Keratinocyte (primary cell): Measurements from ENCODE around the gene SLCO2B1. TPM values are rescaled to one million over a fixed set of nuclear protein-coding genes. Genes with fewer than 3 reads are reported as not detected.

ENCODE experiments used
- DNase-seq: peaks from one replicate; pipeline ENCODE4 v3.0.0-alpha.2; 2011; ENCODE audit warnings: low read depth, missing footprints, low spot score
- FAIRE-seq: peaks from 2 replicates; lab custom pipeline; 2011; peaks lifted over from hg19 to GRCh38; lab: Jason Lieb, UNC
- H2AFZ ChIP-seq: 2 replicates; pipeline ENCODE4 v1.6.0; 2012; ENCODE audit warnings: low read length, control low read depth, inconsistent platforms; ENCODE audit not compliant: control insufficient read depth
- H3K27ac ChIP-seq: 2 replicates; pipeline ENCODE4 v1.5.1; 2011; ENCODE audit warnings: low read length; ENCODE audit not compliant: control insufficient read depth, insufficient read depth
- H3K27me3 ChIP-seq: 3 replicates; pipeline ENCODE4 v1.6.0; 2011; ENCODE audit warnings: low read length; ENCODE audit not compliant: control insufficient read depth, insufficient read depth; ENCODE audit errors: extremely low read depth
- H3K36me3 ChIP-seq, 2 experiments: 2 replicates in 1 of 2; 3 replicates in 1 of 2; pipeline ENCODE4 v1.5.1; 2011; ENCODE audit warnings: low read length in 2 of 2, mild to moderate bottlenecking in 1 of 2; ENCODE audit not compliant: control insufficient read depth in 2 of 2, insufficient read depth in 2 of 2; ENCODE audit errors: extremely low read depth in 1 of 2
- H3K4me1 ChIP-seq: 3 replicates; pipeline ENCODE4 v1.5.1; 2011; ENCODE audit warnings: low read length; ENCODE audit not compliant: control insufficient read depth, insufficient read depth; ENCODE audit errors: extremely low read depth
- H3K4me2 ChIP-seq: 3 replicates; pipeline ENCODE4 v1.6.0; 2011; ENCODE audit warnings: low read depth, low read length; ENCODE audit not compliant: control insufficient read depth, insufficient read depth; ENCODE audit errors: extremely low read depth
- H3K4me3 ChIP-seq, 3 experiments: fragments of 200-600 bp in 1 of 3; sonication (generic) in 1 of 3; 2 replicates in 2 of 3; 3 replicates in 1 of 3; pipeline ENCODE4 v1.5.1; 2011 to 2016; ENCODE audit warnings: low read length in 3 of 3, mild to moderate bottlenecking in 3 of 3, control low read depth in 2 of 3, inconsistent platforms in 1 of 3, low read depth in 1 of 3, mixed read lengths in 1 of 3, mixed run types in 1 of 3, moderate library complexity in 1 of 3; ENCODE audit not compliant: control insufficient read depth in 2 of 3, insufficient read depth in 2 of 3; ENCODE audit errors: extremely low read depth in 1 of 3
- H3K79me2 ChIP-seq: 2 replicates; pipeline ENCODE4 v1.6.0; 2012; ENCODE audit warnings: low read length; ENCODE audit not compliant: control insufficient read depth, insufficient read depth
- H3K9ac ChIP-seq: 3 replicates; pipeline ENCODE4 v1.6.0; 2011; ENCODE audit warnings: low read length; ENCODE audit not compliant: control insufficient read depth, insufficient read depth; ENCODE audit errors: extremely low read depth
- H3K9me1 ChIP-seq: 3 replicates; pipeline ENCODE4 v1.6.0; 2011; ENCODE audit warnings: low read length; ENCODE audit not compliant: control insufficient read depth, insufficient read depth; ENCODE audit errors: extremely low read depth
- H3K9me3 ChIP-seq: 2 replicates; pipeline ENCODE4 v1.5.1; 2012; ENCODE audit warnings: low read depth, low read length; ENCODE audit not compliant: control insufficient read depth
- H4K20me1 ChIP-seq: 3 replicates; pipeline ENCODE4 v1.6.0; 2011; ENCODE audit warnings: low read length; ENCODE audit not compliant: control insufficient read depth, insufficient read depth; ENCODE audit errors: extremely low read depth
- EZH2 ChIP-seq: IDR thresholded peaks from one replicate; pipeline ENCODE4 v1.6.1; 2012; ENCODE audit warnings: inconsistent platforms, mild to moderate bottlenecking, low read length, moderate library complexity
- dilution Hi-C: fragments of 300-500 bp; cut with MboI; formaldehyde crosslinking; loops from one replicate; pipeline ENCODE4 v1.7.0; 2020; ENCODE audit warnings: low sequenced_read_pairs; ENCODE audit not compliant: extremely low pct_ligation_motif_present
- polyA plus RNA-seq, 5 experiments: library from polyadenylated mRNA; depleted of rRNA in 3 of 5; stranded (reverse) in 3 of 5; stranded (forward) in 1 of 5; unstranded in 1 of 5; fragments of >200 nt; gene quantifications; 1 replicate in 1 of 5; 2 replicates in 3 of 5; 3 replicates in 1 of 5; pipeline versions ENCODE4 v1.2.1 to v1.2.3, GENCODE V29; 2011 to 2012; ENCODE audit warnings: missing spikeins in 2 of 5, low read depth in 1 of 5, low replicate concordance in 1 of 5
- TF ChIP-seq, protein P1 (sequence below), 3 experiments: IDR thresholded peaks in 1 of 3; conservative IDR thresholded peaks in 1 of 3; optimal IDR thresholded peaks in 1 of 3; 2 replicates in 2 of 3; 3 replicates in 1 of 3; pipeline versions ENCODE3 to v1.5.1; 2011; ENCODE audit warnings: low read length in 3 of 3, mild to moderate bottlenecking in 3 of 3, moderate library complexity in 2 of 3, control low read depth in 1 of 3, inconsistent platforms in 1 of 3; ENCODE audit not compliant: insufficient read depth in 2 of 3; ENCODE audit errors: extremely low read depth in 1 of 3

SLCO2B1 gene
- polyA plus RNA-seq, 1 donor (not counting 4 experiments of a cell fraction or from before 2014, with no cell fraction given) = not detected

DNA sequence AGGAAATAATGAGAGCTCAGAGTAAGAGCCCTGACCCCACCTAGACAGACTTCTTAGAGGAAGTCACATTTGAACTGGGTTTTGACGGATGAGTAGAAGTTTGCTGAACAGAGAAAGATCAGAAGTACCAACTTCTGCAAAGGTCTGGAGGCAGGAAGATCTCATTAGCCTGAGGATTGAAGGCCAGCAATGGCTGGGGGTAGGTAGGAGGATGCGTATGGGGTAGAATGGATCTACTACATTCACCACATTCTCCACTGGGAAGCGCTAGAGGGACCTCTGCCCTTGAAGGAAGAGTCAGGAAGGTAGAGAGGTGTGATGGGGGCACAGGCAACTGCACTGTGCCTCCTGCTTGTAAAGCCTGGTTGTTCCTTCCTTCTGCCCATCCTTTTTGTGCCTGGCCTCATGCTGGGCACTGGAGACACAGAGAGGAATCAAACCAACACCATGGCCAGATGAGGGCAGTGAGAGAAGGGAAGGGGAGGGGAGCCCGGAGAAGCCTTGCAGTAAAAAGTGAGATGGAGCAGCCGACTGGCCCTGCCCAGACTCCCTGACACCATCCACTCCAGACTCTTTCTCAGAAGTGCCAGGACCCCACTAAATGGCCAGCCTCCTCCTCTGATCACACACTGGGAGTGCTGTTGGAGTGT lies 94.6 kb downstream of the SLCO2B1 start:
- no peaks in the 10 kb centered on the region for H3K79me2 ChIP-seq

DNA sequence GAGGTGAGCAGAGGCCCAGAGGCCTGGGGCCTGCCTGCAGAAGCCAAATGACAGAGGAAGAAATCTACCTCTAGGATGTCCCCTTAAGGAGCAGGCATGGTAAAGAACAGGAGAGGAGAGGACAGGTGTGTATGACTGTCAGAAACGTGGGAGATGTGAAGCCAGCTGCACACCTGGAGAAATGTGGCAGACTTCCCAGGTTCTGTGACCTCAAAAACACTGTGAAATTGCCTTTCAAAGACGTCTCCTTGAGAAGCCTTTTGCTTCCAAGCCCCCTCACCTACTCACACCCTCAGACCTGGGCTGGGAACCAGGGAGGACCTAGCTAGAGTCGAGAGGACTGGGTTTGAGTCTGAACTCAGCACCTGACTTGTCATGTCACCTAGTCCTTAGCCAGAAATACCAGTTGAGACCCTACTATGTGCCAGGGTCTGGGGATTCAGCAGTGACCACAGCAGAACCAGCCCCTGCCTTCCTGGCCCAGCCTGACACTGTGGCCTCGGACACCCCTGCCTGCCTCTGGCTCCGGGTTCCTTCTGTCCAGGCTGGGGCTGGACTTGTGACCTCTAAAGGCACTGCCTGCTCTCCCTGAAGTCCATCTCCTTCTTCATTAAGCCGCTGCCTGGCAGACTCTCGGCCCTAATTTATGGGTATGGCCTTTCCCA lies 95.2 kb downstream of the SLCO2B1 start:
- DNase-seq = no peak
- dilution Hi-C loops = no loop called here

More for the DNA sequence above, 94.6 kb downstream of the SLCO2B1 start:
- FAIRE-seq = no peak
- no peaks in the 10 kb centered on the region for H3K36me3 ChIP-seq
- no peak for TF ChIP-seq EZH2
- TF ChIP-seq, protein P1, sequence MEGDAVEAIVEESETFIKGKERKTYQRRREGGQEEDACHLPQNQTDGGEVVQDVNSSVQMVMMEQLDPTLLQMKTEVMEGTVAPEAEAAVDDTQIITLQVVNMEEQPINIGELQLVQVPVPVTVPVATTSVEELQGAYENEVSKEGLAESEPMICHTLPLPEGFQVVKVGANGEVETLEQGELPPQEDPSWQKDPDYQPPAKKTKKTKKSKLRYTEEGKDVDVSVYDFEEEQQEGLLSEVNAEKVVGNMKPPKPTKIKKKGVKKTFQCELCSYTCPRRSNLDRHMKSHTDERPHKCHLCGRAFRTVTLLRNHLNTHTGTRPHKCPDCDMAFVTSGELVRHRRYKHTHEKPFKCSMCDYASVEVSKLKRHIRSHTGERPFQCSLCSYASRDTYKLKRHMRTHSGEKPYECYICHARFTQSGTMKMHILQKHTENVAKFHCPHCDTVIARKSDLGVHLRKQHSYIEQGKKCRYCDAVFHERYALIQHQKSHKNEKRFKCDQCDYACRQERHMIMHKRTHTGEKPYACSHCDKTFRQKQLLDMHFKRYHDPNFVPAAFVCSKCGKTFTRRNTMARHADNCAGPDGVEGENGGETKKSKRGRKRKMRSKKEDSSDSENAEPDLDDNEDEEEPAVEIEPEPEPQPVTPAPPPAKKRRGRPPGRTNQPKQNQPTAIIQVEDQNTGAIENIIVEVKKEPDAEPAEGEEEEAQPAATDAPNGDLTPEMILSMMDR (optimal IDR thresholded peaks at IDR 0.05 in 1 of 3, IDR thresholded peaks at IDR 0.05 in 1 of 3, conservative IDR thresholded peaks at IDR 0.05 in 1 of 3; ENCODE audit: extremely low read depth in 1 of 3, insufficient read depth in 2 of 3, low read length in 3 of 3) = no peak
- dilution Hi-C loops = no loop called here
- DNase-seq = no peak
- H3K9ac ChIP-seq = no peak overlapping the region
- H3K4me1 ChIP-seq = no peaks in the 10 kb centered on the region
- H3K9me3 ChIP-seq = no peaks in the 10 kb centered on the region
- H3K27me3 ChIP-seq = peaks cover 35% of the 10 kb centered on the region
- no peak overlapping the region for H3K27ac ChIP-seq
- no peaks in the 10 kb centered on the region for H4K20me1 ChIP-seq
- H2AFZ ChIP-seq = no peak overlapping the region
- no peak overlapping the region for H3K4me2 ChIP-seq
- no peak overlapping the region for H3K4me3 ChIP-seq
- H3K9me1 ChIP-seq = no peaks in the 10 kb centered on the region

More for the DNA sequence above, 95.2 kb downstream of the SLCO2B1 start:
- Histone ChIP-seq H3K4me1 (no peaks in the 10 kb centered on the region), H3K4me3 (no peak overlapping the region), H3K4me2 (no peak overlapping the region), H3K27me3 (peaks cover 29% of the 10 kb centered on the region), H3K27ac (no peak overlapping the region), H2AFZ (no peak overlapping the region), H4K20me1 (no peaks in the 10 kb centered on the region), H3K9me3 (no peaks in the 10 kb centered on the region), H3K9me1 (no peaks in the 10 kb centered on the region), H3K36me3 (no peaks in the 10 kb centered on the region), H3K9ac (no peak overlapping the region), H3K79me2 (no peaks in the 10 kb centered on the region)
- no peak for FAIRE-seq
- TF ChIP-seq EZH2 = no peak
- TF ChIP-seq, protein P1 (optimal IDR thresholded peaks at IDR 0.05 in 1 of 3, IDR thresholded peaks at IDR 0.05 in 1 of 3, conservative IDR thresholded peaks at IDR 0.05 in 1 of 3; ENCODE audit: extremely low read depth in 1 of 3, insufficient read depth in 2 of 3, low read length in 3 of 3) = no peak
